Measurements from ENCODE around the gene SLC30A10.

- TF ChIP-seq EZH2 (IDR thresholded peaks at IDR 0.05), result no peak
- TF ChIP-seq CTCF (IDR thresholded peaks at IDR 0.05), result no peak
Measured at GRCh38 chr1:219905524-219905923, 22.8 kb downstream of the SLC30A10 start.
